ENCODE measurements around the gene ADCK1. TPM values are rescaled to one million over a fixed set of nuclear protein-coding genes. Genes with fewer than 3 reads are reported as not detected.

The ADCK1 gene
- polyA plus RNA-seq, 1 donor from 2014 or later, result 13.6 TPM

DNA sequence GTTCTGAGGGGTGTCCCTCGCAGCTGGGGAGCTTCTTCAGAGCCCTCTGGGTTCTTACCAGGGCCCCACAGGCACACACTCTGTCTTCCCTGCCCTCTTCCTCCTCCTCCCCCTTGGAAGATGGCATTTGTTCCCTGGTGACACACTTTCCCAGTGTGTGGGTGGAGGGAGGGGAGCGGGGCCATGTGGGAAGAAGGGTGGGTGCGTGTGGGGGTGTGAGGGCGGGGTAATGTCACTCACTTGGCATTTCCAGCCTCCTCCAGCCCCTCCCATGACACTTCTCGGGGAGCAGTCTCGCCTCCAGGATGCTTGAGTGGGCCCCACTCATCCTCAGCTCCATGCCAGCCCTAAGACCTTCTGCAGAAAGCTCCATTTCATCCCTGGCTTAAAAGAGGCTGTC, 61.3 kb downstream of the ADCK1 start:
- TF ChIP-seq, protein P1, sequence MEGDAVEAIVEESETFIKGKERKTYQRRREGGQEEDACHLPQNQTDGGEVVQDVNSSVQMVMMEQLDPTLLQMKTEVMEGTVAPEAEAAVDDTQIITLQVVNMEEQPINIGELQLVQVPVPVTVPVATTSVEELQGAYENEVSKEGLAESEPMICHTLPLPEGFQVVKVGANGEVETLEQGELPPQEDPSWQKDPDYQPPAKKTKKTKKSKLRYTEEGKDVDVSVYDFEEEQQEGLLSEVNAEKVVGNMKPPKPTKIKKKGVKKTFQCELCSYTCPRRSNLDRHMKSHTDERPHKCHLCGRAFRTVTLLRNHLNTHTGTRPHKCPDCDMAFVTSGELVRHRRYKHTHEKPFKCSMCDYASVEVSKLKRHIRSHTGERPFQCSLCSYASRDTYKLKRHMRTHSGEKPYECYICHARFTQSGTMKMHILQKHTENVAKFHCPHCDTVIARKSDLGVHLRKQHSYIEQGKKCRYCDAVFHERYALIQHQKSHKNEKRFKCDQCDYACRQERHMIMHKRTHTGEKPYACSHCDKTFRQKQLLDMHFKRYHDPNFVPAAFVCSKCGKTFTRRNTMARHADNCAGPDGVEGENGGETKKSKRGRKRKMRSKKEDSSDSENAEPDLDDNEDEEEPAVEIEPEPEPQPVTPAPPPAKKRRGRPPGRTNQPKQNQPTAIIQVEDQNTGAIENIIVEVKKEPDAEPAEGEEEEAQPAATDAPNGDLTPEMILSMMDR (IDR thresholded peaks at IDR 0.05; ENCODE audit: poor library complexity, severe bottlenecking), result no peak
- TF ChIP-seq REST (IDR thresholded peaks at IDR 0.05; ENCODE audit: borderline replicate concordance) (no peak), MXI1 (conservative IDR thresholded peaks at IDR 0.05; ENCODE audit: poor library complexity, severe bottlenecking) (no peak), EZH2 (IDR thresholded peaks at IDR 0.05; ENCODE audit: borderline replicate concordance, insufficient read depth, low read length, poor library complexity, severe bottlenecking) (no peak), EP300 (conservative IDR thresholded peaks at IDR 0.05; ENCODE audit: poor library complexity, severe bottlenecking) (no peak), POLR2AphosphoS5 (IDR thresholded peaks at IDR 0.05) (no peak), RAD21 (conservative IDR thresholded peaks at IDR 0.05) (no peak), TAF1 (IDR thresholded peaks at IDR 0.05; ENCODE audit: low read depth) (no peak), SMC3 (conservative IDR thresholded peaks at IDR 0.05; ENCODE audit: poor library complexity) (no peak)
- no peaks in the 10 kb centered on the region for H3K9me3 ChIP-seq (ENCODE audit: low read length)
- H3K27me3 ChIP-seq (ENCODE audit: insufficient read depth, low read depth, low read length), result no peaks in the 10 kb centered on the region
- H2AFZ ChIP-seq (ENCODE audit: low read depth, low read length), result no peak overlapping the region
- no peak overlapping the region for H3K4me3 ChIP-seq (ENCODE audit: low read length)
- H3F3A ChIP-seq (ENCODE audit: insufficient read depth, low read length, poor library complexity, severe bottlenecking), result no peaks in the 10 kb centered on the region
- no peak overlapping the region for H3K27ac ChIP-seq (ENCODE audit: low read length)
- no peaks in the 10 kb centered on the region for H3K36me3 ChIP-seq (ENCODE audit: insufficient read depth, low read length)
- H4K20me1 ChIP-seq (ENCODE audit: insufficient read depth), result no peaks in the 10 kb centered on the region
- H3K9ac ChIP-seq (ENCODE audit: low read length), result no peak overlapping the region
- H3K9me2 ChIP-seq (ENCODE audit: insufficient read depth, low read length), result no peaks in the 10 kb centered on the region
- no peak overlapping the region for H3K4me2 ChIP-seq (ENCODE audit: low read length)
- no peaks in the 10 kb centered on the region for H3K79me2 ChIP-seq (replicated peaks; ENCODE audit: insufficient read depth, low read length)

DNA sequence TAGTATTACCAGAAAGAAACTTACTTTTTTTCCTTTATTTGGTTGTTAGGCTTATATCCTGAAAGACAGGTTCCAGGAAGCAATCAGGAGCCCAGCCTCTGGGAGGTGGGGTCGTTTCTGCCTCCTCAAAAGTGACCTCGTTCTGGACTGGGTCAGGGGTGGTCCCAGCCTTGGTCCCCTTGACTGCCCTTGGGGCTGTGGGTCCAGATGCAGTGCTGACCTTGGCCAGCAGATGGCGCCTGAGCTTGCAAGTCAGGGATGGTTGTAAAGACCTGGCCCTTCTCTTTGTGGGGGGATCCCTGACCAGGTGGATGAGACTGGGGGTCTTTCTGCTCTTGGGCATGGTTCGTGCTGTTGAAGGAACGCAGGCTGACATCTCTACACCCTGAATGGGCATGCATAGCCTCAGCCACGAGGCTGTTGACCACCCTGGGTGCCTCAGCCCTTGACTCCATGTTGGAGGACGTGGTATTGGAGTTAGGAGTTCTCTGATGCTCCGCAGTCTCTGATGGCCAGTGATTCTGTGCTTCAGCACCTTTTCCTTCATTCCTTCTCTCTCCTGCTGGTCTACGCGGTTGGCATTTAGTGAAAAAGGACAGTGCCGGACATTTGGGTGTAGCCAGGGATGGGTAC, 62.4 kb downstream of the ADCK1 start:
- no peaks in the 10 kb centered on the region for H3K9me2 ChIP-seq (ENCODE audit: insufficient read depth, low read length)
- H3K27ac ChIP-seq (ENCODE audit: low read length), result no peak overlapping the region
- no peaks in the 10 kb centered on the region for H4K20me1 ChIP-seq (ENCODE audit: insufficient read depth)
- no peak overlapping the region for H2AFZ ChIP-seq (ENCODE audit: low read depth, low read length)
- H3K4me2 ChIP-seq (ENCODE audit: low read length), result no peak overlapping the region
- H3K4me3 ChIP-seq (ENCODE audit: low read length), result no peak overlapping the region
- no peaks in the 10 kb centered on the region for H3K27me3 ChIP-seq (ENCODE audit: insufficient read depth, low read depth, low read length)
- no peaks in the 10 kb centered on the region for H3K9me3 ChIP-seq (ENCODE audit: low read length)
- TF ChIP-seq TAF1 (IDR thresholded peaks at IDR 0.05; ENCODE audit: low read depth) (no peak), REST (IDR thresholded peaks at IDR 0.05; ENCODE audit: borderline replicate concordance) (no peak), POLR2AphosphoS5 (IDR thresholded peaks at IDR 0.05) (no peak), EZH2 (IDR thresholded peaks at IDR 0.05; ENCODE audit: borderline replicate concordance, insufficient read depth, low read length, poor library complexity, severe bottlenecking) (no peak), MXI1 (conservative IDR thresholded peaks at IDR 0.05; ENCODE audit: poor library complexity, severe bottlenecking) (no peak), SMC3 (conservative IDR thresholded peaks at IDR 0.05; ENCODE audit: poor library complexity) (peak; percentile 91), EP300 (conservative IDR thresholded peaks at IDR 0.05; ENCODE audit: poor library complexity, severe bottlenecking) (no peak), RAD21 (conservative IDR thresholded peaks at IDR 0.05) (peak; percentile 85)
- TF ChIP-seq, protein P1 (IDR thresholded peaks at IDR 0.05; ENCODE audit: poor library complexity, severe bottlenecking), result peak; percentile 84
- no peak overlapping the region for H3K9ac ChIP-seq (ENCODE audit: low read length)
- no peaks in the 10 kb centered on the region for H3K36me3 ChIP-seq (ENCODE audit: insufficient read depth, low read length)
- H3F3A ChIP-seq (ENCODE audit: insufficient read depth, low read length, poor library complexity, severe bottlenecking), result no peaks in the 10 kb centered on the region
- no peaks in the 10 kb centered on the region for H3K79me2 ChIP-seq (replicated peaks; ENCODE audit: insufficient read depth, low read length)

All from neural cell (in vitro differentiated cells).